GM10248 (cell line): ENCODE results near the gene FBXL22.

Experiments used
- CTCF ChIA-PET: fragments of 300-600 bp; sonication (Branson Sonifier 250); formaldehyde crosslinking; extraction: SDS; loops from one replicate; lab custom pipeline; 2021; ENCODE audit warnings: antibody characterized with exemption; lab: Yijun Ruan, JAX
- POLR2A ChIA-PET: fragments of 350-650 bp; sonication (Branson Sonifier 250); formaldehyde crosslinking; extraction: SDS; loops from one replicate; lab custom pipeline; 2020; ENCODE audit warnings: antibody characterized with exemption; lab: Yijun Ruan, JAX
- DNase-seq: peaks from one replicate; pipeline ENCODE4 v3.0.0; 2012; ENCODE audit errors: extremely low spot score
- TF ChIP-seq, protein P1 (sequence below): IDR thresholded peaks from 2 replicates; pipeline ENCODE4 v1.5.1; 2012; ENCODE audit warnings: mild to moderate bottlenecking, low read depth; ENCODE audit errors: extremely low read depth, missing control alignments, control extremely low read depth

The FBXL22 gene

GRCh38 chr15:63587527-63587926 is 9.7 kb upstream of the FBXL22 start:
- TF ChIP-seq, protein P1, sequence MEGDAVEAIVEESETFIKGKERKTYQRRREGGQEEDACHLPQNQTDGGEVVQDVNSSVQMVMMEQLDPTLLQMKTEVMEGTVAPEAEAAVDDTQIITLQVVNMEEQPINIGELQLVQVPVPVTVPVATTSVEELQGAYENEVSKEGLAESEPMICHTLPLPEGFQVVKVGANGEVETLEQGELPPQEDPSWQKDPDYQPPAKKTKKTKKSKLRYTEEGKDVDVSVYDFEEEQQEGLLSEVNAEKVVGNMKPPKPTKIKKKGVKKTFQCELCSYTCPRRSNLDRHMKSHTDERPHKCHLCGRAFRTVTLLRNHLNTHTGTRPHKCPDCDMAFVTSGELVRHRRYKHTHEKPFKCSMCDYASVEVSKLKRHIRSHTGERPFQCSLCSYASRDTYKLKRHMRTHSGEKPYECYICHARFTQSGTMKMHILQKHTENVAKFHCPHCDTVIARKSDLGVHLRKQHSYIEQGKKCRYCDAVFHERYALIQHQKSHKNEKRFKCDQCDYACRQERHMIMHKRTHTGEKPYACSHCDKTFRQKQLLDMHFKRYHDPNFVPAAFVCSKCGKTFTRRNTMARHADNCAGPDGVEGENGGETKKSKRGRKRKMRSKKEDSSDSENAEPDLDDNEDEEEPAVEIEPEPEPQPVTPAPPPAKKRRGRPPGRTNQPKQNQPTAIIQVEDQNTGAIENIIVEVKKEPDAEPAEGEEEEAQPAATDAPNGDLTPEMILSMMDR: no peak
- DNase-seq: no peak
- ChIA-PET POLR2A (no interaction called here), CTCF (interaction anchor here (5.0 kb wide), 1 partner anchor 11 kb away, joined by 25 read pairs; the partner anchor contains the start of gene FBXL22)

DNA sequence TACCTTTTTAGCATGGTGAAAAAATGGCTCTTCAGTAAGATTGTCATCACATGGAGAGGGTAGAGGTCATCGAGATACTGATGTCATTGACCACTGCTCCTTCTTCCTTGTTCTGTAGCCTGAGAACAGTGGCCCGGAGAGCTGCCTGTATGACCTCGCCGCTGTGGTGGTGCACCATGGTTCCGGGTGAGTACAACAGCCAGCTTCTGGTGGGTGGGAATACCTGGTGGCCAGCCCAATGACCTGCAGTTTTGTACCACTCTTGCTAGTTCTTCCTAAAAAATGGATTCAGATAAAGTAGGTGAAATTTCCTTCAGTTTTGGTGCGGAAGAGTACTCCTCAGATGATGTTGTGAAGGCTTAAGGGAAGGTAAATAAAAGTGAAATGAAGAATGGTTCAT is 8.4 kb upstream of the FBXL22 start:
- CTCF ChIA-PET: interaction anchor here (1.4 to 5.0 kb wide), 3 partner anchors 9 to 12 kb away, joined by 3 to 25 read pairs (median 4); partner anchors contain the start of gene FBXL22
- POLR2A ChIA-PET: no interaction called here
- TF ChIP-seq, protein P1: no peak
- DNase-seq: no peak

GRCh38 chr15:63593705-63594671 is 3.2 kb upstream of the FBXL22 start:
- ChIA-PET CTCF (interaction anchor here (1.0 to 3.5 kb wide), 12 partner anchors 10 to 127 kb away, joined by 3 to 31 read pairs (median 4); partner anchors contain the start of gene USP3), POLR2A (interaction anchor here (0.6 to 1.0 kb wide), 2 partner anchors 58 to 90 kb away, joined by 3 to 5 read pairs; no protein-coding TSS in a partner anchor)
- TF ChIP-seq, protein P1: no peak
- no peak for DNase-seq

DNA sequence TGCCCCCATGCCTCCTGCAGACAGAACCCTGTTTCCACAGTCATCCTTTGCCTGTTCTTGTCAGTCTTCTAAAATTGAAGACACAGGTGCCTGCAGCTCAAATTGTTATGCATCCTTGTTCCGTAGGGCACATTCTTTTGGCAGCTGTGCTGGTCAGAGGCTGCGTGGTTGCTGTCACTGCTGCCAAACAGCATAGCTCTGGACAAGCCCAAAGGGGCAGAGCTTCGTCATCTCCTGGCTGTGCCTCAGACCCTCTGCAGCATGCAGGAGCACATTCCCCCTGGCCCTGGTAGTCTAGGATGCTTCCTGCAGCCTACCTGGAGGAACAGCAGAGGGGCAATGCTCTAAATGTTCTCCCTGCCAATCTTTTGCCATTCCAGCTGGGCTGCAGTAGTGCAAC is 2.1 kb upstream of the FBXL22 start:
- no peak for DNase-seq
- ChIA-PET POLR2A (no interaction called here), CTCF (interaction anchor here (1.0 to 3.5 kb wide), 7 partner anchors 13 to 129 kb away, joined by 3 to 31 read pairs (median 4); no protein-coding TSS in a partner anchor)
- TF ChIP-seq, protein P1: no peak

DNA sequence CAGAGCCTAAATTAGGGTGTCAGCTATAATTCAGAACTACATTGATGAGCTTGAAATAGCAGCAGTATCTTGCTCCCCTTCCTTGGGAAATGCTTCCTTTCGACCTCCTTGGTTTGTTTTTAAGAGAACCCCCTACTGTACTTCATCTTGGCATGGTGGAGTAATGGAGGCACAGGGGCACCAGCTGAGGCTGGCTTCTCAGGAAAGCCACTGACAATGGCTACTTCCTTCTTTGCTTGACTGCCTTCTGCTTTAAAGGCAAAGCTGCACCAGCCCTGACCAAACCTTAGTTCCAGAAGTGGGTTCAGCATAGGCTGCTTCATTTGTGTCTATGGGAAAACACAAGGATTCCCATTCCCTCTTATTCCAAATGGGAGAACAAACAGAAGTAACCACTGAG is 1.5 kb upstream of the FBXL22 start:
- ChIA-PET POLR2A (no interaction called here), CTCF (interaction anchor here (1.2 to 4.9 kb wide), 10 partner anchors 8 to 472 kb away, joined by 3 to 31 read pairs (median 5); no protein-coding TSS in a partner anchor)

GRCh38 chr15:63596676-63597037 is 530 bp upstream of the FBXL22 start:
- TF ChIP-seq, protein P1: no peak
- ChIA-PET POLR2A (no interaction called here), CTCF (interaction anchor here (1.1 to 4.9 kb wide), 9 partner anchors 9 to 471 kb away, joined by 3 to 31 read pairs (median 6); no protein-coding TSS in a partner anchor)
- no peak for DNase-seq

More for the DNA sequence above, 1.5 kb upstream of the FBXL22 start:
- TF ChIP-seq, protein P1: no peak
- DNase-seq: no peak
